ENCODE data around the gene SNRPD1. TPM values are rescaled to one million over a fixed set of nuclear protein-coding genes. Genes with fewer than 3 reads are reported as not detected.
A peak's percentile ranks its signal among the peaks of the same experiment; 100 is the strongest.
"Not testable (repeated sequence)": the region's sequence is repeated elsewhere in the genome, so short reads cannot be mapped to it uniquely, and the experiment has no call there.

Gene SNRPD1
- total RNA-seq: 10 to 100 TPM; 28.2 to 74.8 (median 36.5) TPM

GRCh38 chr18:21612125-21613039, at the start of gene SNRPD1:
Gene SNRPD1 (plus strand): TSS chr18:21612314. CDS start chr18:21612430, 116 bp downstream.
- Histone ChIP-seq H3K27ac (peak within 1 kb of the TSS; percentile 84 to 94), H3K4me1 (replicated peaks in 1 of 2) (peaks cover 9 to 12% of the 10 kb centered on the region in 2 donors), H3K4me3 (peak within 1 kb of the TSS; percentile 65 to 97 (median 80))
- in situ Hi-C loops (cut with MboI; ENCODE audit: low pct_unique_long_range_greater_than_20kb in 2 of 9, low sequenced_read_pairs in 9 of 9, unreplicated experiment in 9 of 9): loop anchor here in 1 of 9 experiments (25.0 kb wide), 1 partner anchor 125 kb away; the partner anchor contains the start of gene MIB1
- peak; percentile 97 to 99 (median 99) for ATAC-seq (replicated peaks in 6 of 8)
- WGBS, 10 experiments: 0 to 4% (median 1%) methylated on average over 2 to 21 of the region's 59 CpGs

GRCh38 chr18:21571772-21572171, 40.3 kb upstream of the SNRPD1 start:
- Histone ChIP-seq H3K27ac (no peak overlapping the region), H3K4me1 (replicated peaks in 1 of 2) (no peaks in the 10 kb centered on the region), H3K4me3 (no peak overlapping the region)
- in situ Hi-C loops (cut with MboI; ENCODE audit: low pct_unique_long_range_greater_than_20kb in 2 of 9, low sequenced_read_pairs in 9 of 9, unreplicated experiment in 9 of 9): no loop called here
- ATAC-seq (replicated peaks in 6 of 8): no peak

- H3K4me3 ChIP-seq: no peak overlapping the region
- ATAC-seq (replicated peaks in 6 of 8): no peak
- 75 to 100% (median 95%) methylated on average over 1 to 4 of the region's 4 CpGs for WGBS, 10 experiments
- H3K27ac ChIP-seq: no peak overlapping the region
- no peaks in the 10 kb centered on the region for H3K4me1 ChIP-seq (replicated peaks in 1 of 2)
- in situ Hi-C loops (cut with MboI; ENCODE audit: low pct_unique_long_range_greater_than_20kb in 2 of 9, low sequenced_read_pairs in 9 of 9, unreplicated experiment in 9 of 9): no loop called here
Observed at GRCh38 chr18:21575656-21576055, 36.5 kb upstream of the SNRPD1 start.

GRCh38 chr18:21584391-21584790, 27.7 kb upstream of the SNRPD1 start:
- WGBS, 10 experiments: 80 to 100% (median 90%) methylated on average over 1 to 5 of the region's 5 CpGs; no CpG with 5 or more reads in 4 of the 10 experiments
- H3K4me1 ChIP-seq (replicated peaks in 1 of 2): no peaks in the 10 kb centered on the region
- H3K4me3 ChIP-seq: no peak overlapping the region
- no peak overlapping the region for H3K27ac ChIP-seq
- in situ Hi-C loops (cut with MboI; ENCODE audit: low pct_unique_long_range_greater_than_20kb in 2 of 9, low sequenced_read_pairs in 9 of 9, unreplicated experiment in 9 of 9): no loop called here
- no peak for ATAC-seq (replicated peaks in 6 of 8)

GRCh38 chr18:21592361-21592760, 19.8 kb upstream of the SNRPD1 start:
- ATAC-seq (replicated peaks in 6 of 8); H3K4me1 ChIP-seq (replicated peaks in 1 of 2); H3K27ac ChIP-seq; H3K4me3 ChIP-seq; in situ Hi-C loops (cut with MboI; ENCODE audit: low pct_unique_long_range_greater_than_20kb in 2 of 9, low sequenced_read_pairs in 9 of 9, unreplicated experiment in 9 of 9): not testable (repeated sequence)
- WGBS, 10 experiments: no CpG with 5 or more reads among the region's 33 CpGs

- 93 to 100% (median 100%) methylated on average over 1 to 3 of the region's 7 CpGs; no CpG with 5 or more reads in 3 of the 10 experiments for WGBS, 10 experiments
- in situ Hi-C loops (cut with MboI; ENCODE audit: low pct_unique_long_range_greater_than_20kb in 2 of 9, low sequenced_read_pairs in 9 of 9, unreplicated experiment in 9 of 9): no loop called here
Observed at GRCh38 chr18:21593540-21594257, 18.4 kb upstream of the SNRPD1 start.

GRCh38 chr18:21597620-21598019, 14.5 kb upstream of the SNRPD1 start:
- in situ Hi-C loops (cut with MboI; ENCODE audit: low pct_unique_long_range_greater_than_20kb in 2 of 9, low sequenced_read_pairs in 9 of 9, unreplicated experiment in 9 of 9): no loop called here

More at GRCh38 chr18:21593540-21594257, 18.4 kb upstream of the SNRPD1 start:
- Histone ChIP-seq H3K27ac (no peak overlapping the region), H3K4me3 (no peak overlapping the region), H3K4me1 (replicated peaks in 1 of 2) (peaks cover 7 to 11% of the 10 kb centered on the region in 2 donors)
- ATAC-seq (replicated peaks in 6 of 8): no peak

GRCh38 chr18:21598726-21599584, 13.2 kb upstream of the SNRPD1 start:
- no peak for ATAC-seq (replicated peaks in 6 of 8)
- peak overlapping the region; percentile 59 to 86 (median 67) for H3K4me3 ChIP-seq
- H3K4me1 ChIP-seq (replicated peaks in 1 of 2): peaks cover 7 to 14% of the 10 kb centered on the region in 2 donors
- in situ Hi-C loops (cut with MboI; ENCODE audit: low pct_unique_long_range_greater_than_20kb in 2 of 9, low sequenced_read_pairs in 9 of 9, unreplicated experiment in 9 of 9): no loop called here
- 10 to 83% (median 46%) methylated on average over 1 to 14 of the region's 18 CpGs; no CpG with 5 or more reads in 1 of the 10 experiments for WGBS, 10 experiments
- peak overlapping the region; percentile 92 to 96 for H3K27ac ChIP-seq

More at GRCh38 chr18:21597620-21598019, 14.5 kb upstream of the SNRPD1 start:
- 0 to 88% (median 11%) methylated on average over 1 of the region's 1 CpG; no CpG with 5 or more reads in 3 of the 10 experiments for WGBS, 10 experiments
- H3K27ac ChIP-seq: no peak overlapping the region
- ATAC-seq (replicated peaks in 6 of 8): no peak
- H3K4me3 ChIP-seq: no peak overlapping the region
- H3K4me1 ChIP-seq (replicated peaks in 1 of 2): peaks cover 7 to 14% of the 10 kb centered on the region in 2 donors

GRCh38 chr18:21599585-21600525, 12.3 kb upstream of the SNRPD1 start:
- Histone ChIP-seq H3K4me3 (peak overlapping the region; percentile 59 to 86 (median 67)), H3K27ac (peak overlapping the region; percentile 92 to 96), H3K4me1 (replicated peaks in 1 of 2) (peaks cover 7 to 14% of the 10 kb centered on the region in 2 donors)
- WGBS, 10 experiments: 0 to 3% (median 0%) methylated on average over 1 to 11 of the region's 67 CpGs; no CpG with 5 or more reads in 2 of the 10 experiments
- in situ Hi-C loops (cut with MboI; ENCODE audit: low pct_unique_long_range_greater_than_20kb in 2 of 9, low sequenced_read_pairs in 9 of 9, unreplicated experiment in 9 of 9): loop anchor here in 1 of 9 experiments (25.0 kb wide), 1 partner anchor 137 kb away; the partner anchor contains the start of gene MIB1
- peak; percentile 38 to 60 (median 42) for ATAC-seq (replicated peaks in 6 of 8)

- peak within 1 kb of the TSS; percentile 59 to 86 (median 67) for H3K4me3 ChIP-seq
- peaks cover 7 to 14% of the 10 kb centered on the region in 2 donors for H3K4me1 ChIP-seq (replicated peaks in 1 of 2)
- WGBS, 10 experiments: 0 to 90% (median 8%) methylated on average over 3 to 38 of the region's 74 CpGs; no CpG with 5 or more reads in 4 of the 10 experiments
- peak; percentile 88 to 95 (median 93) for ATAC-seq (replicated peaks in 6 of 8)
- in situ Hi-C loops (cut with MboI; ENCODE audit: low pct_unique_long_range_greater_than_20kb in 2 of 9, low sequenced_read_pairs in 9 of 9, unreplicated experiment in 9 of 9): loop anchor here in 1 of 9 experiments (25.0 kb wide), 1 partner anchor 137 kb away; the partner anchor contains the start of gene MIB1
- H3K27ac ChIP-seq: peak within 1 kb of the TSS; percentile 92 to 96
Observed at GRCh38 chr18:21600526-21601410, 11.3 kb upstream of the SNRPD1 start, which contains the start of gene ESCO1. Gene ESCO1 (minus strand): TSS chr18:21600704. CDS start chr18:21574843, 25,861 bp downstream.

All from motor neuron (in vitro differentiated cells).